GM18867 (cell line): Measurements from ENCODE around the gene UFD1.

Source experiments
- ATAC-seq: cut with Tn5 transposase; IDR thresholded peaks from one replicate; pipeline ENCODE4 v1.9.1; 2021; ENCODE audit warnings: mild to moderate bottlenecking, moderate library complexity; ENCODE audit not compliant: unreplicated experiment

The UFD1 gene

DNA sequence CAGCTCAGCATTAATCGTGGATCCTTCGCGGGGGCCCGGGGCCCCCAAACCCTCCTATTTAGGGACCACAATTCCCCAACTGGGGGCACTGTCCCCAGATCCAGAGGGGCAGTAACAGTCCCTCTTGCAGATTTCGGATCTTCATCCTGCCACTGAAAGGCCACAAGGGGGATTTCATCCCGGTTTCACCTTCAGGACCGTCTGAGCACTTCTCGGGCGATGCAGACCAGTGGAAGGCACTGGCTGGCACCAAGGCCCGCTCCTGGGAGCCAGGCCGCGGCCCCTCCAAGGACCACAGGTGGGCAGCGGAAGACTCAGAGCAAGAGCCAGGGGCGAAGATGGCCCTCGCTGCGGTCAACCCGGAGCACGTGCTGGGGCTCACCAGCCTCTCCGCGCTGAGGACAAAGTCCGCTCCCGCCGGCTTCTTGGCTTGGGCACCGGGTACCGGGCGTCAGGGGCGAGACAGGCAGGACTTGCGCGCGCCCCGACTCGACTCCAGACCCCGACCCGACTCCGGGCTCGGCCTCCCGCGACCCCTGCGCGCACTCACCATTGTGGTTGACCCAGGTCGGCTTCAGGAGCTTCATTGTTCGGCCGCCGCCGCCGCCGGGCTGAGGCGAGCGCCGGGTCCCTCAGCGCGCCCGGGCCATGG is 48.0 kb downstream of the UFD1 start:
- ATAC-seq = peak; percentile 12

- ATAC-seq = no peak
Observed at GRCh38 chr22:19429950-19430889, 48.8 kb downstream of the UFD1 start.

DNA sequence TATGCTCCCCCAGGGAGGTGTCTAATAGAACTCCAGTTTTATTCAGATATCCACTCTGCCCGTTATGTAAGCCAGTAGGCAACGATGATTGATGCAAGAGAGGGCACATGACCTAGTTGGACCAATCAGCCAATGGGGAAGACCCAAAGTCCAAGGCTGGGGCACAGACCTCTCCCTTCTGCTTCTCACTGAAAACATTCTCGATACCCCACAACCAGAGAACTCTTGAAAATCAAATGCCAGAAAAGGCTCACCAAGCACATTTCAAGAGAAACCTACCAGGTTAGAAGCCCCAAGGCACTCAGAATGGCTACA is 54.9 kb downstream of the UFD1 start:
- no peak for ATAC-seq

- no peak for ATAC-seq
Observed at GRCh38 chr22:19422440-19423301, 56.3 kb downstream of the UFD1 start.

DNA sequence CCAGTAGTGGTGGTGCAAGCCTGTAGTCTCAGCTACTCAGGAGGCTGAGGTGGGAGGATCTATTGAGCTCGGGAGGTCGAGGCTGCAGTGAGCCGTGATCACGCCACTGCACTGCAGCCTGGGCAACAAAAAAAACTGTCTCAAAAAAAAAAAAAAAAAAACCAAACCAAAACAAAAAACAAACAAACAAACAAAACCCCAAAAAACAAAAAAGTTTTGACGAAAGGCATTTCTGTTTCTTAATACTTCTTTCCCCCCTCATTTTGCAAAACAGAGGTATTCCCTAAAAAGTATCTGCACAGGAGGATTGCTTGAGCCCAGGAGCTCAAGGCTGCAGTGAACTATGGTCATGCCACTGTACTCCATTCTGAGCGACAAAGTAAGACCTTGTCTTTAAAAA is 58.7 kb downstream of the UFD1 start:
- ATAC-seq = no peak

- peak; percentile 68 for ATAC-seq
Observed at GRCh38 chr22:19419464-19420178, 59.4 kb downstream of the UFD1 start.

GRCh38 chr22:19419086-19419463 is 59.9 kb downstream of the UFD1 start:
- ATAC-seq = no peak

- no peak for ATAC-seq
Observed at GRCh38 chr22:19412923-19413322, 66.1 kb downstream of the UFD1 start.

GRCh38 chr22:19412478-19412877 is 66.5 kb downstream of the UFD1 start:
- no peak for ATAC-seq

- ATAC-seq = no peak
Observed at GRCh38 chr22:19411690-19412045, 67.3 kb downstream of the UFD1 start.

- no peak for ATAC-seq
Observed at GRCh38 chr22:19410941-19411689, 67.9 kb downstream of the UFD1 start.

GRCh38 chr22:19407649-19408606 is 71.1 kb downstream of the UFD1 start:
- no peak for ATAC-seq

DNA sequence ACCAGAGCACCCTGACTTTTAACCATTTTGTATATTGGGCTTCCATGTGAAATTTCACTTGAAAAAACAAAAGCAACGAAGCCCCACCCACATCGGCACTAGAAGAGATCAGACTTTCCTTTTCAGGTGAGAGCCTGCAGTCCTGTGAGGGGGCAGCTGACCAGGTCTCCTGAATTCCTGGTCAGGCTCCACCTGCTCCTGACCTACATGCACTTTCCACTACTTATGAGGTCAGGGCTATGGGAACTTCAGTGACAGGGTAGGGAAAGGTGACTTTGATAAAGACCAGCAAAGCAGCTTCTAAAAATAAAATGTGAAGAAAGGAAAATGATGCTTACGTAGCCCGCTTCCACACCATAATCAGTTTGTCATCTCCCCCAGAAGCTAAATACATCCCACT is 72.1 kb downstream of the UFD1 start:
- no peak for ATAC-seq

- no peak for ATAC-seq
Observed at GRCh38 chr22:19406281-19406811, 72.6 kb downstream of the UFD1 start.

GRCh38 chr22:19405652-19406051 is 73.3 kb downstream of the UFD1 start:
- no peak for ATAC-seq

- no peak for ATAC-seq
Observed at GRCh38 chr22:19405133-19405532, 73.9 kb downstream of the UFD1 start.

DNA sequence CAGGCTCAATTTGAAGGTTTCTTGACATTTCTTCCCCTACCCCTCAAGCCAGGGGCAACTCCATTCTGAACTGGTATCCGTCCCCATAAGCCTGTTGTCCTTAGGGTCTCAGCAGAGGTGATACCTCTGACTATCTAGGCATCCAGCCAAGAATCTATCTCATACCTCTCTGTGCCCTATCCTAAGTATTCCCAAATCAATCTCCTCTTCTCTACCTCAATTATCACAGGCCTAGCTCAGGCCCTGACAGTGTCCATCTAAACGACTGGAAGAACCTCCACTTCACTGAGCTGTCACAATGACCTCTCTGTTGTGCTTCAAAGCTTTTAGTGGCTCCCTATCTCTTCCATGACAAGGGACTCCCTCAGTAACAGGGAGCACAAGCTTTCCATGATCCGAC is 74.3 kb downstream of the UFD1 start:
- ATAC-seq = no peak

GRCh38 chr22:19402642-19403191 is 76.3 kb downstream of the UFD1 start:
- no peak for ATAC-seq

- ATAC-seq = no peak
Observed at GRCh38 chr22:19401483-19401882, 77.5 kb downstream of the UFD1 start.
